Measurements from ENCODE around the gene ARFGAP1.

Gene ARFGAP1

GRCh38 chr20:63272105-63273058 lies at the start of gene ARFGAP1:
Gene ARFGAP1 (plus strand): TSS chr20:63272813. CDS start chr20:63275581, 2,768 bp downstream.
- no peak for DNase-seq

- DNase-seq: no peak
These were observed 49.3 kb upstream of the ARFGAP1 start for GRCh38 chr20:63223121-63223825.

GRCh38 chr20:63223826-63224207 lies 48.8 kb upstream of the ARFGAP1 start:
- DNase-seq: no peak

- DNase-seq: no peak
These were observed 48.1 kb upstream of the ARFGAP1 start for GRCh38 chr20:63224412-63225081.

DNA sequence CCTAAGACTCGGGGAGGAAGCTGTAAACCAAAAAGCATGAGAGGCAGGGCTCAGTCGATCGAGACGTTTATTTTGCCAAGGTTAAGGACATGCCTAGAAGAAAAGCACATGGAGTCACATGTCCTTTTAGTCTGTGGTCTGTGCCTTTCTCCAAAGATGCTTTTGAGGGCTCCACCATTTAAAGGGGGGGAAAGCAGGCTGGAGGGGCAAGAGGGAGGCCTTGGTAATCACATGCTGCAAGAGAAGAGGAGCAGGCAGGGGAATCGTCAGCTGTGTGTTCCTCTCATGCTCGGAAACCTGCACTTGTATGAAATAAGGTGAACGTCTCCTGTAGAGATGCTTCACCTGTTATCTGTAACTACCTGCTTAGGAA lies 47.5 kb upstream of the ARFGAP1 start:
- DNase-seq: no peak

GRCh38 chr20:63226042-63226943 lies 46.3 kb upstream of the ARFGAP1 start:
- DNase-seq: no peak

DNA sequence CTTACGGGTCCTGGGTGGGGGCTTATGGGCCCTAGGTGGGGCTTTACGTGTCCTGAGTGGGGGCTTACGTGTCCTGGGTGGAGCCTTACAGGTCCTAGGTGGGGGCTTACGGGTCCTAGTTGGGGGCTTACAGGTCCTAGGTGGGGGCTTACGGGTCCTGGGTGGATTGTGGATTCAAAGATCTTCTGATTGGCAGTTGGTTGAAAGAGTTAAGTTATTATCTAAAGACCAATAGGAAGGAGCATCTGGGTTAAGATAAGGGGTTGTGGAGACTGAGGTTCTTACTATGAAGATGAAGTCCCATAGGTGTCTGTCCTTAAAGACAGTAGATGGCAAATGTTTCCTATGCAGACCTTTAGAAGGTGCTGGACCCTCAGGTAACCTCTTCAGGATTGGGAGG lies 45.4 kb upstream of the ARFGAP1 start:
- DNase-seq: no peak

GRCh38 chr20:63228806-63229205 lies 43.8 kb upstream of the ARFGAP1 start:
- no peak for DNase-seq

DNA sequence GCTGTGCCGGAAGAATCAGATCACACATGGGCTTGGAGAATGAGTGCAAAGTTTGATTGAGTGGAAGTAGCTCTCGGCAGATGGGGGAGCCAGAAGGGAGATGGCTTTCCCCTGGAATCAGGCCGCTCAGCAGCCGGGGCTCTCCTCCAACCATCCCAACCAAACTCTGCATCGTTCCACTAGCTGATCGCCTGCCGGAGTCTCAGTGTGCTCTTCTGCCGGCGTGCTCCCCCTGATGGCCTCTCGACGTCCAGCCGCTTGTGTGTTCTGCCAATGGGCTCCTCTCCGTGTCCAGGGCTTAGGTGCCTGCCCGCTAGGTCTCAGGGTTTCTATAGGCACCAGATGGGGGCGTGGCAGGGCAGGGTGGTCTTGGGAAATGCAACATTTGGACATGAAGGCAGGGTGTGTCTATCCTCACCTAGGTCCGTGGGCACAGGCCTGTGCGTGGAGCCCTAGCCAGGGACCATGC lies 41.8 kb upstream of the ARFGAP1 start:
- no peak for DNase-seq

DNA sequence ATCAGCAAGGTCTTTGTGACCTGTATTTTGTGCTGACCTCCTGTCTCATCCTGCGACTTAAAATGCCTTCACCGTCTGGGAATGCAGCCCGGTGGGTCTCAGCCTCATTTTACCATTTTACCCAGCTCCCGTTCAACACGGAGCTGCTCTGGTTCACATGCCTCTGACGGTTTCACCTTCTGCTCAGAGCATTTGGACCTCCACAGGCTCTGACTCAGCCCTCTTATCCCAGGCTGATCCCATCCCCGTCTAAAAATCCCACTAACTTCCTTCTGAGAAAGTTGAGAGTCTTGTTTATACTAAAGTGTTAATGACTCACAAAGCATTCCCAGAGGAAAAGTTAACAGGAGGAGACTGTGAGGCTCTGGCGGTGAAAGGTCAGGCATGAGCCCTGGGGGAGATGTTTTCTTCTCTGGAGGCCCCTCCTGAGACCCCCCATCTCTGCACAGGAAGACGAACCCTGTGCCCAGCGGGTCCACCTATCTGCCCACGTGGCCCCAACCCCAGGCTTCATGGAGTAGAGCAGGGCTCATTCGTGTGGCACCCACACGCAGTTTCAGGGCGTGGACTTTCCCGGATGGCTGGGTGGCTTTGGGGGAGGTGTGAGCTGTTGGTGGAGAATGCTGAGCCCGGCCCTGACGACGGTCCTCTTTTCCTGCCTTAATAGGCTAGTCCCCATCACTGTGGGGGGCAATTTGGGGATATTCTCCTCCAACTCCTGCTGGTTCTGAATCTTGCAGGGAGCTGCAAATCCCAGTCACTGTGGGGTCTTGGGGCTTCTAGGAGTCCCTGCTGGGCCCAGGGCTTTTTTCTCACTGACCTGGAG lies 40.2 kb upstream of the ARFGAP1 start:
- no peak for DNase-seq

GRCh38 chr20:63233061-63233344 lies 39.6 kb upstream of the ARFGAP1 start:
- DNase-seq: no peak

GRCh38 chr20:63233924-63234323 lies 38.7 kb upstream of the ARFGAP1 start:
- no peak for DNase-seq

- DNase-seq: no peak
These were observed 37.8 kb upstream of the ARFGAP1 start for GRCh38 chr20:63234693-63235398.

- DNase-seq: no peak
These were observed 37.1 kb upstream of the ARFGAP1 start, which contains the start of gene BIRC7 for GRCh38 chr20:63235399-63235983. Gene BIRC7 (plus strand): TSS chr20:63235905. CDS start chr20:63236097, 192 bp downstream.

DNA sequence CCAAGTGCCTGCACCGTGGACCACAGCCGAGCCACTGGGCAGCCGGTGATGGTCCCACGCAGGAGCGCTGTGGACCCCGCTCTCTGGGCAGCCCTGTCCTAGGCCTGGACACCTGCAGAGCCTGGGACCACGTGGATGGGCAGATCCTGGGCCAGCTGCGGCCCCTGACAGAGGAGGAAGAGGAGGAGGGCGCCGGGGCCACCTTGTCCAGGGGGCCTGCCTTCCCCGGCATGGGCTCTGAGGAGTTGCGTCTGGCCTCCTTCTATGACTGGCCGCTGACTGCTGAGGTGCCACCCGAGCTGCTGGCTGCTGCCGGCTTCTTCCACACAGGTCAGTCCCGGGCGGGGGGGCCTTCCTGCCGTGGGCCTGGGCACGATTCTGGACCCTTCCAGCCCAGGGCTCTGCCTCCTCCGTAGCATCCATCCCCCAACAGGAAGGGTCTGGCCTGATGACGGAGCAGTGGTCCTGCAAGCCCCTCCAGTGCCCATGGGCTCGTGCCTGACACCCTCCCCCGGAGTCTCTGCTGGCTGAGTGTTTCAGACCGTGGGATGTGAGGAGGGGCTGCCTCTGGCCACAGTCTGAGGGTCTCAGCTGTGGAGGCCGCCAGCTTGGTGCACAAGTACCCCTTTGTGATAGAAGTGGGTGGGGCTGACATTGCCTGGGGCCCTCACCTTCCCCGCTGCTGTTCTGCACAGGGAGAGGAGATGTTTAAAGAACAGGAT lies 36.3 kb upstream of the ARFGAP1 start:
- no peak for DNase-seq

GRCh38 chr20:63238031-63238430 lies 34.6 kb upstream of the ARFGAP1 start:
- DNase-seq: no peak

DNA sequence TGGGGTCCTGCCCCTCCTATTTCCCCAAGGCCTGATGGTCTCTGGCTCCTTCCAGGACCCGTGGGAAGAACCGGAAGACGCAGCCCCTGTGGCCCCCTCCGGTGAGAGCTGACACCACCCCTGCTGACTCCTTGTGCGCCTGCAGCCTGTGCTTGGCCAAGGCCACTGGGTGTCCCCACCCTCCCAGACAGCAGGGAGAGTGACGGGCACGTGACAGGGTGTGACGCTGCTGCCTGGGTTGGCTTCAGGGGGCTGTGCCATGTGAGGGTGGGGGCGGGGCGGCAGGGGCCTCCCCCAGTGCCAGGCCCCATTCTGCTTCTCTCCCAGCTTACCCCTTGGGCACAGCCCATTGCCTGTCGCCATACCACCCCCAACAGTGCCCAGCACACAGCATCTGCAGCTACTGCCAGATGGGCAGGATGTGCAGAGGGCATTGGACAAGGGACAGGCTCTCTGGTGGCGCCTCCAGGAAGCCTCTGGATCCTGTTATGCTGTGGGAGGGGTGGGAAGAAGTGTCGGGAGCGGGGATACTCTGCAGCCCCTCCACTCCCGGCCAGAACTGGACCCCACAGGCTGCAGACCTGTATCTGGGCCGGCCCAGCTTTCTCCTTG lies 34.0 kb upstream of the ARFGAP1 start:
- DNase-seq: no peak

DNA sequence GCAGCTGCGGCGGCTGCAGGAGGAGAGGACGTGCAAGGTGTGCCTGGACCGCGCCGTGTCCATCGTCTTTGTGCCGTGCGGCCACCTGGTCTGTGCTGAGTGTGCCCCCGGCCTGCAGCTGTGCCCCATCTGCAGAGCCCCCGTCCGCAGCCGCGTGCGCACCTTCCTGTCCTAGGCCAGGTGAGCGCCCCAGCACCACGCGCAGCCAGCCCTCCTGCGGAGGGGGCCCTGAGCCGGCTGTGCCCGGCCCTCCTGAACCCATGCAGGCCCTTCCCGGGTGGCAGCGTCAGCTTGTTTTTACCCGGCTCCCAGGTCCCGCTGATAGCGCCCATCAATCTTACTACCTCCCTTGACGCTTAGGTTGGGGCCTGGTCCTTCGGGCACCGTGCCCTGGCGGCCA lies 33.2 kb upstream of the ARFGAP1 start:
- DNase-seq: no peak

GRCh38 chr20:63240004-63240403 lies 32.6 kb upstream of the ARFGAP1 start:
- DNase-seq: no peak

All from SIG-M5 (cell line).